K562 (cell line): Measurements from ENCODE around the gene CTSF. TPM values are rescaled to one million over a fixed set of nuclear protein-coding genes. Genes with fewer than 3 reads are reported as not detected.

Experiments
- CBFB ChIP-seq: sonication (generic); formaldehyde crosslinking; IDR thresholded peaks from 2 replicates; pipeline ENCODE4 v1.4.0; 2020; ENCODE audit warnings: mild to moderate bottlenecking, missing genetic modification reagents
- ESRRA ChIP-seq: fragments of 450-650 bp; IDR thresholded peaks from 2 replicates; pipeline ENCODE4 v1.6.1; 2014; ENCODE audit warnings: low read depth, mild to moderate bottlenecking, moderate library complexity, borderline replicate concordance
- HDAC3 ChIP-seq: fragments of 450-650 bp; IDR thresholded peaks from 2 replicates; pipeline ENCODE4 v1.6.1; 2018; ENCODE audit warnings: borderline replicate concordance, mild to moderate bottlenecking, moderate library complexity; ENCODE audit not compliant: partially characterized antibody
- MAX ChIP-seq: sonication (generic); formaldehyde crosslinking; IDR thresholded peaks from 2 replicates; pipeline ENCODE4 v1.9.0; 2022; ENCODE audit warnings: mild to moderate bottlenecking, missing genetic modification reagents
- MCM2 ChIP-seq: fragments of 450-650 bp; IDR thresholded peaks from 2 replicates; pipeline ENCODE4 v1.6.1; 2017; ENCODE audit warnings: low read depth, mild to moderate bottlenecking
- NCOA6 ChIP-seq: fragments of 450-650 bp; IDR thresholded peaks from 2 replicates; pipeline ENCODE4 v1.6.1; 2017; ENCODE audit warnings: mild to moderate bottlenecking
- PRPF4 ChIP-seq: fragments of 200-400 bp; formaldehyde crosslinking; IDR thresholded peaks from one replicate; pipeline ENCODE4 v1.6.1; 2017; ENCODE audit warnings: low read length, low read depth, mild to moderate bottlenecking; ENCODE audit not compliant: insufficient read depth, poor library complexity, severe bottlenecking
- RBM25 ChIP-seq: fragments of 200-400 bp; formaldehyde crosslinking; IDR thresholded peaks from 2 replicates; pipeline ENCODE4 v1.6.1; 2018; ENCODE audit warnings: low read length, low read depth, moderate library complexity; ENCODE audit not compliant: severe bottlenecking
- RBM39 ChIP-seq: fragments of 200-400 bp; formaldehyde crosslinking; optimal IDR thresholded peaks from 2 replicates; pipeline ENCODE3; 2018; ENCODE audit warnings: low read depth, low read length
- SREBF1 ChIP-seq: fragments of 150-350 bp; IDR thresholded peaks from 2 replicates; pipeline ENCODE4 v1.6.1; 2014; ENCODE audit warnings: antibody characterized with exemption, low read depth, low read length, borderline replicate concordance
- TAF1 ChIP-seq: IDR thresholded peaks from 2 replicates; pipeline ENCODE4 v1.6.1; 2011; ENCODE audit warnings: mild to moderate bottlenecking, low read length, moderate library complexity; ENCODE audit not compliant: insufficient read depth, control insufficient read depth, severe bottlenecking; ENCODE audit errors: extremely low read depth
- TCFL5 ChIP-seq: fragments of 250-450 bp; sonication (Bioruptor Pico); conservative IDR thresholded peaks from 2 replicates; pipeline ENCODE4 v1.6.1; 2021; ENCODE audit warnings: mild to moderate bottlenecking, moderate library complexity, matching md5 sums
- TFAP4 ChIP-seq: sonication (generic); formaldehyde crosslinking; IDR thresholded peaks from 2 replicates; pipeline ENCODE4 v1.8.0; 2022; ENCODE audit warnings: missing genetic modification reagents, mild to moderate bottlenecking, moderate library complexity, borderline replicate concordance
- TFE3 ChIP-seq: fragments of 450-650 bp; formaldehyde crosslinking; IDR thresholded peaks from 2 replicates; pipeline ENCODE4 v1.4.0; 2020; ENCODE audit warnings: mild to moderate bottlenecking, mixed read lengths
- ZNF449 ChIP-seq: fragments of 250-450 bp; sonication (Bioruptor Pico); IDR thresholded peaks from 2 replicates; pipeline ENCODE4 v1.8.0; 2022; ENCODE audit warnings: moderate library complexity, mild to moderate bottlenecking, inconsistent platforms
- ZNF830 ChIP-seq: fragments of 250-450 bp; sonication (Bioruptor Pico); IDR thresholded peaks from 2 replicates; pipeline ENCODE4 v1.5.0; 2021; ENCODE audit warnings: mild to moderate bottlenecking
- polyA plus RNA-seq, 8 experiments: library from polyadenylated mRNA; depleted of rRNA in 4 of 8; stranded (reverse) in 5 of 8; unstranded in 3 of 8; fragments of >200 nt; fragmentation: Nextera tagmentation in 2 of 8; fragmentation: Illumina TruSeq in 1 of 8; extraction: Ambion mirVana in 2 of 8; extraction: Trizol in 1 of 8; gene quantifications; 2 replicates each; pipeline versions ENCODE4 v1.2.1 to v1.2.3, GENCODE V29; 2011 to 2014; ENCODE audit warnings: inconsistent platforms in 1 of 8, missing spikeins in 1 of 8
- total RNA-seq, 7 experiments: library from RNA; depleted of rRNA in 6 of 7; stranded (reverse); fragments of >200 nt in 6 of 7; fragmentation: Illumina TruSeq in 2 of 7; extraction: Trizol in 2 of 7; gene quantifications; 2 replicates each; pipeline versions ENCODE4 v1.2.1 to v1.2.3, GENCODE V29; 2011 to 2021; ENCODE audit warnings: low replicate concordance in 1 of 7
- TF ChIP-seq, protein P1 (sequence below): sonication (generic); formaldehyde crosslinking; IDR thresholded peaks from 2 replicates; pipeline ENCODE4 v1.8.0; 2022; ENCODE audit warnings: missing genetic modification reagents, mild to moderate bottlenecking, borderline replicate concordance
- TF ChIP-seq, protein P2 (sequence below): fragments of 250-450 bp; sonication (Bioruptor Pico); IDR thresholded peaks from 2 replicates; pipeline ENCODE4 v1.5.0; 2021; ENCODE audit warnings: mild to moderate bottlenecking, borderline replicate concordance

Gene CTSF
- total and polyA plus RNA-seq, 9 of the 15 experiments (the other 6 are each of a cell fraction or from before 2014, with no cell fraction given) = 0.41 to 10.5 (median 3.8) TPM

DNA sequence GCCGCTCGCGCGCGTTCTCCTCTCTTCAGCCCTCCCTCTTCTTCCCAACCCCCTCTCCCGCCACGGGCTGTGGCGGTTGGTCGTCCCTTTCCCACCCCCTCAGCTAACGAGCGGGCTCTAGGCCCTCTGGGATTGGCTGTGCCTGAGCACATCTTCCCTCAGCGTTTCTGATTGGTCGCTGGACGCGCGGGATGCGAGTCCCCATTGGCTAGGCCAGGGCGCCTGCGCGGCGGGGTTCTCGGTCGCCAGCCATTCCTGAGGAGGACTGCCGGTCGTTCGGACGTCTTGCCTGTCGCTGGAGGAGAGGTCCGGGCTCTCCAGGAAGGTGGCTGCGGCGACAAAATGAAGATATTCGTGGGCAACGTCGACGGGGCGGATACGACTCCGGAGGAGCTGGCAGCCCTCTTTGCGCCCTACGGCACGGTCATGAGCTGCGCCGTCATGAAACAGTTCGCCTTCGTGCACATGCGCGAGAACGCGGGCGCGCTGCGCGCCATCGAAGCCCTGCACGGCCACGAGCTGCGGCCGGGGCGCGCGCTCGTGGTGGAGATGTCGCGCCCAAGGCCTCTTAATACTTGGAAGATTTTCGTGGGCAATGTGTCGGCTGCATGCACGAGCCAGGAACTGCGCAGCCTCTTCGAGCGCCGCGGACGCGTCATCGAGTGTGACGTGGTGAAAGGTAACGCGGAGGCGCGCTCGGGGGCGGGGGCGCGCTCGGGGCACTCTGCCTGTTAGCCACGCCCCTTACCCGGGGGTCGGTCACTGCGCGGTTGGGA is 48.2 kb upstream of the CTSF start, which contains the start of gene RBM14 (continued):
- TF ChIP-seq, protein P1, sequence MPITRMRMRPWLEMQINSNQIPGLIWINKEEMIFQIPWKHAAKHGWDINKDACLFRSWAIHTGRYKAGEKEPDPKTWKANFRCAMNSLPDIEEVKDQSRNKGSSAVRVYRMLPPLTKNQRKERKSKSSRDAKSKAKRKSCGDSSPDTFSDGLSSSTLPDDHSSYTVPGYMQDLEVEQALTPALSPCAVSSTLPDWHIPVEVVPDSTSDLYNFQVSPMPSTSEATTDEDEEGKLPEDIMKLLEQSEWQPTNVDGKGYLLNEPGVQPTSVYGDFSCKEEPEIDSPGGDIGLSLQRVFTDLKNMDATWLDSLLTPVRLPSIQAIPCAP (CRISPR knock-in tag) = no peak
- TF ChIP-seq ESRRA = 0 out of 2 replicates have a peak, but pooled peaks have one; percentile 11
- TF ChIP-seq HDAC3 = no peak
- peak; percentile 94 for TF ChIP-seq MAX (CRISPR knock-in tag)
- TF ChIP-seq RBM39 = no peak
- peak; percentile 84; the same call in 1 of the 2 replicates for TF ChIP-seq TFAP4 (CRISPR knock-in tag)
- TF ChIP-seq TFE3 (CRISPR knock-in tag) = no peak
- TF ChIP-seq ZNF830 (CRISPR knock-in tag) = 0 out of 2 replicates have a peak, but pooled peaks have one; percentile 53
- TF ChIP-seq TAF1 = peak; percentile 98
- no peak for TF ChIP-seq ZNF449
- 0 out of 2 replicates have a peak, but pooled peaks have one; percentile 6 for TF ChIP-seq TCFL5 (CRISPR knock-in tag)
- peak; percentile 83 for TF ChIP-seq PRPF4
- TF ChIP-seq, protein P2, sequence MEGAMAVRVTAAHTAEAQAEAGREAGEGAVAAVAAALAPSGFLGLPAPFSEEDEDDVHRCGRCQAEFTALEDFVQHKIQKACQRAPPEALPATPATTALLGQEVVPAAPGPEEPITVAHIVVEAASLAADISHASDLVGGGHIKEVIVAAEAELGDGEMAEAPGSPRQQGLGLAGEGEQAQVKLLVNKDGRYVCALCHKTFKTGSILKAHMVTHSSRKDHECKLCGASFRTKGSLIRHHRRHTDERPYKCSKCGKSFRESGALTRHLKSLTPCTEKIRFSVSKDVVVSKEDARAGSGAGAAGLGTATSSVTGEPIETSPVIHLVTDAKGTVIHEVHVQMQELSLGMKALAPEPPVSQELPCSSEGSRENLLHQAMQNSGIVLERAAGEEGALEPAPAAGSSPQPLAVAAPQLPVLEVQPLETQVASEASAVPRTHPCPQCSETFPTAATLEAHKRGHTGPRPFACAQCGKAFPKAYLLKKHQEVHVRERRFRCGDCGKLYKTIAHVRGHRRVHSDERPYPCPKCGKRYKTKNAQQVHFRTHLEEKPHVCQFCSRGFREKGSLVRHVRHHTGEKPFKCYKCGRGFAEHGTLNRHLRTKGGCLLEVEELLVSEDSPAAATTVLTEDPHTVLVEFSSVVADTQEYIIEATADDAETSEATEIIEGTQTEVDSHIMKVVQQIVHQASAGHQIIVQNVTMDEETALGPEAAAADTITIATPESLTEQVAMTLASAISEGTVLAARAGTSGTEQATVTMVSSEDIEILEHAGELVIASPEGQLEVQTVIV (CRISPR knock-in tag) = 0 out of 2 replicates have a peak, but pooled peaks have one; percentile 33
- peak; percentile 17; the same call in 1 of the 2 replicates for TF ChIP-seq CBFB (CRISPR knock-in tag)
- no peak for TF ChIP-seq NCOA6
- peak; percentile 91 for TF ChIP-seq RBM25
- no peak for TF ChIP-seq MCM2
- no peak for TF ChIP-seq SREBF1
